GM23338 (cell line): ENCODE data around the gene C6orf89. TPM values are rescaled to one million over a fixed set of nuclear protein-coding genes. Genes with fewer than 3 reads are reported as not detected.

Experiments used
- ATAC-seq: fragments of 200-7000 bp; cut with Tn5 transposase; 3 replicates; pipeline ENCODE4 v1.9.1; 2020
- DNase-seq: peaks from one replicate; pipeline ENCODE4 v3.0.0-alpha.2; 2015; ENCODE audit warnings: low spot score
- H2AFZ ChIP-seq: fragments of 200-600 bp; sonication (generic); 2 replicates; pipeline ENCODE4 v1.8.0; 2016; ENCODE audit warnings: antibody characterized with exemption, mild to moderate bottlenecking, moderate library complexity
- H3F3A ChIP-seq: fragments of 200-600 bp; sonication (generic); replicated peaks from 2 replicates; pipeline ENCODE4 v1.8.0; 2017; ENCODE audit warnings: antibody characterized with exemption, mixed run types, low read depth
- H3K27ac ChIP-seq: fragments of 200-600 bp; sonication (generic); 2 replicates; pipeline ENCODE4 v1.6.1; 2016; ENCODE audit warnings: low read depth
- H3K27me3 ChIP-seq: fragments of 200-600 bp; sonication (generic); 2 replicates; pipeline ENCODE4 v1.8.0; 2016; ENCODE audit warnings: mild to moderate bottlenecking, mixed run types, moderate library complexity; ENCODE audit not compliant: insufficient read depth
- H3K36me3 ChIP-seq: fragments of 200-600 bp; sonication (generic); 2 replicates; pipeline ENCODE4 v1.8.0; 2016; ENCODE audit warnings: mild to moderate bottlenecking; ENCODE audit not compliant: insufficient read depth
- H3K4me1 ChIP-seq: fragments of 200-600 bp; sonication (generic); 2 replicates; pipeline ENCODE4 v1.8.0; 2016; ENCODE audit warnings: mild to moderate bottlenecking, moderate library complexity; ENCODE audit not compliant: insufficient read depth
- H3K4me2 ChIP-seq: fragments of 200-600 bp; sonication (generic); 2 replicates; pipeline ENCODE4 v1.7.1; 2017; ENCODE audit warnings: mixed run types
- H3K4me3 ChIP-seq: fragments of 200-600 bp; sonication (generic); 2 replicates; pipeline ENCODE4 v1.6.1; 2016; ENCODE audit warnings: mixed run types
- H3K79me2 ChIP-seq: fragments of 200-600 bp; sonication (generic); replicated peaks from 2 replicates; pipeline ENCODE4 v1.8.0; 2017; ENCODE audit warnings: mild to moderate bottlenecking; ENCODE audit not compliant: insufficient read depth
- H3K9me2 ChIP-seq: fragments of 200-600 bp; sonication (generic); 2 replicates; pipeline ENCODE4 v1.8.0; 2017; ENCODE audit not compliant: insufficient read depth
- H4K20me1 ChIP-seq: fragments of 200-600 bp; sonication (generic); replicated peaks from 2 replicates; pipeline ENCODE4 v1.8.0; 2017; ENCODE audit warnings: mild to moderate bottlenecking; ENCODE audit not compliant: insufficient read depth
- H3K27ac Mint-ChIP-seq: 2 replicates; pipeline ENCODE4 v1.8.0; 2020; ENCODE audit warnings: inconsistent platforms, mild to moderate bottlenecking, moderate library complexity, mixed read lengths
- H3K27me3 Mint-ChIP-seq: 3 replicates; pipeline ENCODE4 v1.8.0; 2022; ENCODE audit warnings: low read depth, mild to moderate bottlenecking, moderate library complexity, mixed read lengths, inconsistent platforms; ENCODE audit not compliant: insufficient read depth, poor library complexity
- H3K36me3 Mint-ChIP-seq: 3 replicates; pipeline ENCODE4 v1.8.0; 2021; ENCODE audit warnings: low read depth, mild to moderate bottlenecking, inconsistent platforms, moderate library complexity, mixed read lengths
- H3K4me1 Mint-ChIP-seq: 3 replicates; pipeline ENCODE4 v1.8.0; 2020; ENCODE audit warnings: mild to moderate bottlenecking, inconsistent platforms, mixed read lengths
- H3K4me3 Mint-ChIP-seq: 3 replicates; pipeline ENCODE4 v1.8.0; 2021; ENCODE audit warnings: moderate library complexity, mild to moderate bottlenecking, inconsistent platforms, mixed read lengths
- H3K9me3 Mint-ChIP-seq: 3 replicates; pipeline ENCODE4 v1.8.0; 2020; ENCODE audit warnings: moderate library complexity, mild to moderate bottlenecking, inconsistent platforms, mixed read lengths
- CREB1 ChIP-seq: fragments of 250-450 bp; sonication (Bioruptor Pico); IDR thresholded peaks from 2 replicates; pipeline ENCODE4 v1.5.0; 2020; ENCODE audit warnings: low read depth, mild to moderate bottlenecking, moderate library complexity
- CTCF ChIP-seq, 2 experiments: fragments of 200-600 bp in 1 of 2; sonication (generic) in 1 of 2; conservative IDR thresholded peaks; 2 replicates each; pipeline versions ENCODE4 v1.5.1 to v1.6.1; 2016 to 2017; ENCODE audit warnings: antibody characterized with exemption in 2 of 2, low read depth in 2 of 2, mild to moderate bottlenecking in 2 of 2, moderate library complexity in 1 of 2
- ETS1 ChIP-seq: IDR thresholded peaks from 2 replicates; pipeline ENCODE4 v1.6.1; 2016; ENCODE audit warnings: antibody characterized with exemption
- EZH2 ChIP-seq: fragments of 200-600 bp; sonication (generic); IDR thresholded peaks from one replicate; pipeline ENCODE4 v1.8.0; 2017; ENCODE audit warnings: antibody characterized with exemption, mild to moderate bottlenecking, low read depth; ENCODE audit not compliant: unreplicated experiment
- EZH2phosphoT487 ChIP-seq: fragments of 200-600 bp; sonication (generic); IDR thresholded peaks from one replicate; pipeline ENCODE4 v1.8.1; 2018; ENCODE audit warnings: antibody characterized with exemption; ENCODE audit not compliant: unreplicated experiment
- JUNB ChIP-seq: IDR thresholded peaks from one replicate; pipeline ENCODE4 v1.6.1; 2016; ENCODE audit warnings: antibody characterized with exemption; ENCODE audit not compliant: unreplicated experiment
- NANOG ChIP-seq: IDR thresholded peaks from 2 replicates; pipeline ENCODE4 v1.6.1; 2016; ENCODE audit warnings: antibody characterized with exemption, borderline replicate concordance
- POLR2AphosphoS5 ChIP-seq: IDR thresholded peaks from 2 replicates; pipeline ENCODE4 v1.6.1; 2016; ENCODE audit warnings: antibody characterized with exemption, low read depth
- REST ChIP-seq: IDR thresholded peaks from one replicate; pipeline ENCODE4 v1.6.1; 2018; ENCODE audit warnings: antibody characterized with exemption; ENCODE audit not compliant: unreplicated experiment
- STAT1 ChIP-seq: IDR thresholded peaks from one replicate; pipeline ENCODE4 v1.6.1; 2016; ENCODE audit warnings: antibody characterized with exemption; ENCODE audit not compliant: unreplicated experiment
- ZNF114 ChIP-seq: fragments of 250-450 bp; sonication (Bioruptor Pico); IDR thresholded peaks from 2 replicates; pipeline ENCODE4 v1.5.0; 2020; ENCODE audit warnings: mild to moderate bottlenecking, moderate library complexity
- ZNF331 ChIP-seq: fragments of 250-450 bp; sonication (Bioruptor Pico); IDR thresholded peaks from 2 replicates; pipeline ENCODE4 v1.5.0; 2020; ENCODE audit warnings: low read depth, mild to moderate bottlenecking, moderate library complexity
- ZNF462 ChIP-seq: fragments of 250-450 bp; sonication (Bioruptor Pico); IDR thresholded peaks from 2 replicates; pipeline ENCODE4 v1.5.0; 2020; ENCODE audit warnings: mild to moderate bottlenecking, moderate library complexity
- polyA plus RNA-seq: library from polyadenylated mRNA; unstranded; fragments of >200 nt; fragmentation: Nextera tagmentation; extraction: Ambion mirVana; gene quantifications from 2 replicates; pipeline ENCODE4 v1.2.1, GENCODE V29; 2016
- total RNA-seq: library from RNA; depleted of rRNA; stranded (reverse); fragments of >200 nt; shearing (Covaris generic); gene quantifications from 2 replicates; pipeline ENCODE4 v1.2.3, GENCODE V29; 2014

The C6orf89 gene
- total and polyA plus RNA-seq, 2 experiments from 2014 or later: 3.7 to 7.9 TPM

GRCh38 chr6:36953931-36954261 is 68.1 kb downstream of the C6orf89 start:
- no peak overlapping the region for H3K4me2 ChIP-seq
- no peak overlapping the region for H3K4me3 ChIP-seq
- H3K36me3 ChIP-seq: no peaks in the 10 kb centered on the region
- no peak for ATAC-seq
- DNase-seq: no peak
- no peaks in the 10 kb centered on the region for H3K79me2 ChIP-seq
- H3K36me3 Mint-ChIP-seq: no peaks in the 10 kb centered on the region
- H3K4me1 ChIP-seq: peaks cover 16% of the 10 kb centered on the region
- H3K27ac ChIP-seq: no peak overlapping the region
- H2AFZ ChIP-seq: no peak overlapping the region
- TF ChIP-seq JUNB (no peak), ETS1 (no peak), CTCF (conservative IDR thresholded peaks at IDR 0.05; ENCODE audit: low read depth in 2 of 2) (no peak), EZH2 (no peak), EZH2phosphoT487 (no peak), CREB1 (CRISPR knock-in tag) (no peak), NANOG (no peak), ZNF114 (CRISPR knock-in tag) (no peak), ZNF462 (CRISPR knock-in tag) (no peak), POLR2AphosphoS5 (no peak), ZNF331 (CRISPR knock-in tag) (no peak), REST (no peak), STAT1 (no peak)
- H3F3A ChIP-seq: 0 out of 2 replicates have a peak, but pooled peaks cover 3% of the 10 kb centered on the region
- peaks cover 2% of the 10 kb centered on the region for H3K27me3 Mint-ChIP-seq
- H4K20me1 ChIP-seq: no peaks in the 10 kb centered on the region
- H3K4me3 Mint-ChIP-seq: no peak overlapping the region
- H3K4me1 Mint-ChIP-seq: peaks cover 18% of the 10 kb centered on the region
- H3K27ac Mint-ChIP-seq: no peak overlapping the region
- no peaks in the 10 kb centered on the region for H3K9me3 Mint-ChIP-seq
- no peaks in the 10 kb centered on the region for H3K27me3 ChIP-seq
- H3K9me2 ChIP-seq: no peaks in the 10 kb centered on the region
